AG09309 (cell line): ENCODE measurements around the gene CNPY2.
"Not testable (repeated sequence)": the region's sequence is repeated elsewhere in the genome, so short reads cannot be mapped to it uniquely, and the experiment has no call there.

Experiments used
- DNase-seq: peaks from one replicate; pipeline ENCODE4 v3.0.0-alpha.2; 2010; ENCODE audit warnings: low read depth
- H3K4me3 ChIP-seq: 2 replicates; pipeline ENCODE4 v1.5.1; 2011; ENCODE audit warnings: mild to moderate bottlenecking, low read depth, low read length, moderate library complexity; ENCODE audit not compliant: control insufficient read depth
- TF ChIP-seq, protein P1 (sequence below): IDR thresholded peaks from 2 replicates; pipeline ENCODE4 v1.5.1; 2011; ENCODE audit warnings: mild to moderate bottlenecking, low read depth, low read length, inconsistent platforms; ENCODE audit not compliant: insufficient read depth, control insufficient read depth; ENCODE audit errors: missing control alignments

CNPY2 gene

DNA sequence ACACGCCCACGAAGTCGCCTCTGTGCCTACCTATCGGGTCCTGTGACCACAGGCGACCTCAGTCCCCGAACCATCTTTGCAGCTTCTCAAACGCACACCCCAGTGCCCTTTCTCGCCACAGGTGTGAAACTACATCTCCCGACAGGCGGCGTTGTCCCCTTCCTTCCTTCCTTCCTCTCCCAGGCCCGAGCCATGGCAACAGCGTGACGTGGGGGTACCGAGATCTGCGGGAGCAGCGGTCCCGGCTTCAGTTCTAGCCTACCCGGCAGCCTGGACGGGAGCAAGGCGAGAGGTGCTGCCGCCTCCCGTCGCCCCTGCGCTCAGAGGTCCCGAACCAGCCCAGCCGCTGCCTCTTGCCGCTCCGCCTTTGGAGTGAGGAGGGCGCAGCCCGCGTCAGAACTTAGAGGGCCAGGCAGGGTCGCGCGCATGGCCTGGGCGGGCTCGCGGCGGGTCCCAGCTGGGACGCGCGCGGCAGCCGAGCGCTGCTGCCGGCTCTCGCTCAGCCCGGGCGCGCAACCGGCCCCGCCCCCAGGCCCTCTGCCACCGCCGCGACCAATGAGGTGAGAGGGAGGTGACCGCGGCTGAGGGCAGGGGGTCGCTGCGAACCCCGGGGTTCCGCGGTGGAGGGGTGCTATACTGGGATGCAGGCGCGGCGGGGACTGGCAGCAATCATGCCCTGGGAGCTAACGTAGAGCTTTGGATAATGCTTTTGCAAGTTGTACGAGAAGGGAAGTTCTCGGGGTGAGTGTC is 48.9 kb downstream of the CNPY2 start, which contains the start of gene COQ10A:
Gene COQ10A (plus strand): TSS at position 250 of the 750 bp plus-strand sequence. CDS start 177 bp downstream, at position 427.
- peak; percentile 39 for DNase-seq
- TF ChIP-seq, protein P1, sequence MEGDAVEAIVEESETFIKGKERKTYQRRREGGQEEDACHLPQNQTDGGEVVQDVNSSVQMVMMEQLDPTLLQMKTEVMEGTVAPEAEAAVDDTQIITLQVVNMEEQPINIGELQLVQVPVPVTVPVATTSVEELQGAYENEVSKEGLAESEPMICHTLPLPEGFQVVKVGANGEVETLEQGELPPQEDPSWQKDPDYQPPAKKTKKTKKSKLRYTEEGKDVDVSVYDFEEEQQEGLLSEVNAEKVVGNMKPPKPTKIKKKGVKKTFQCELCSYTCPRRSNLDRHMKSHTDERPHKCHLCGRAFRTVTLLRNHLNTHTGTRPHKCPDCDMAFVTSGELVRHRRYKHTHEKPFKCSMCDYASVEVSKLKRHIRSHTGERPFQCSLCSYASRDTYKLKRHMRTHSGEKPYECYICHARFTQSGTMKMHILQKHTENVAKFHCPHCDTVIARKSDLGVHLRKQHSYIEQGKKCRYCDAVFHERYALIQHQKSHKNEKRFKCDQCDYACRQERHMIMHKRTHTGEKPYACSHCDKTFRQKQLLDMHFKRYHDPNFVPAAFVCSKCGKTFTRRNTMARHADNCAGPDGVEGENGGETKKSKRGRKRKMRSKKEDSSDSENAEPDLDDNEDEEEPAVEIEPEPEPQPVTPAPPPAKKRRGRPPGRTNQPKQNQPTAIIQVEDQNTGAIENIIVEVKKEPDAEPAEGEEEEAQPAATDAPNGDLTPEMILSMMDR = peak; percentile 79
- H3K4me3 ChIP-seq = peak within 1 kb of the TSS; percentile 74

DNA sequence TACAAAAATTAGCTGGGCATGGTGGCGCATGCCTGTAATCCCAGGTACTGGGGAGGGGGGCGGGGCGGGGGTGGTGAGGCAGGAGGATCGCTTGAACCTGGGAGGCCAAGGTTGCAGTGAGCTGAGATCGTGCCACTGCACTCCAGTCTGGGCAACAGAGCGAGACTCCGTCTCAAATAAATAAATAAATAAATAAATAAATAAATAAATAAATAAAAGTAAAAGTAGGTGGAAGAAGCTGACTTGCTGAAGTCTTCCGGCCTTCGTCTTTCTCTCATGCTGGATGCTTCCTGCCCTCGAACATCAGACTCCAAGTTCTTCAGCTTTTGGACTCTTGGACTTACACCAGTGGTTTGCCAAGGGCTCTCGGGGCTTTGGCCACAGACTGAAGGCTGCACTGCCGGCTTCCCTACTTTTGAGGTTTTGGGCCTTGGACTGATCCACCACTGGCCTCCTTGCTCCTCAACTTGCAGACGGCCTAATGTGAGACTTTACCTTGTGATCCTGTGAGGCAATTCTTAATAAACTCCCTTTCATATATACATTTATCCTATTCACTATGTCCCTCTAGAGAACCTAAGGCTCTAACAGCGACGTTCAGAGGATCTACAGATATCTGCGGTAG is 49.6 kb downstream of the CNPY2 start:
- peak overlapping the region; percentile 74 for H3K4me3 ChIP-seq
- not testable (repeated sequence) for DNase-seq

DNA sequence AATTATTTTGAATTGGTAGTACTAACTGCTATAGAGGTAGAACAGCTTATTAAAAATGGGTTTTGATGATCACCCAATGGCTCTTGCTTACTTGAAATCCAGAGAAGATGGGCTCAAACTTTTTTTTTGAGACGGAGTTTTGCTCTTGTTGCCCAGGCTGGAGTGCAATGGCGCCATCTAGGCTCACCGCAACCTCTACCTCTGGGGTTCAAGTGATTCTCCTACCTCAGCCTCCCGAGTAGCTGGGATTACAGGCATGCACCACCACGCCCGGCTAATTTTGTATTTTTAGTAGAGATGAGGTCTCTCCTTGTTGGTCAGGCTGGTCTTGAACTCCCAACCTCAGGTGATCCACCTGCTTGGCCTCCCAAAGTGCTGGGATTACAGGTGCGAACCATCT is 52.8 kb downstream of the CNPY2 start:
- H3K4me3 ChIP-seq, DNase-seq: not testable (repeated sequence)

DNA sequence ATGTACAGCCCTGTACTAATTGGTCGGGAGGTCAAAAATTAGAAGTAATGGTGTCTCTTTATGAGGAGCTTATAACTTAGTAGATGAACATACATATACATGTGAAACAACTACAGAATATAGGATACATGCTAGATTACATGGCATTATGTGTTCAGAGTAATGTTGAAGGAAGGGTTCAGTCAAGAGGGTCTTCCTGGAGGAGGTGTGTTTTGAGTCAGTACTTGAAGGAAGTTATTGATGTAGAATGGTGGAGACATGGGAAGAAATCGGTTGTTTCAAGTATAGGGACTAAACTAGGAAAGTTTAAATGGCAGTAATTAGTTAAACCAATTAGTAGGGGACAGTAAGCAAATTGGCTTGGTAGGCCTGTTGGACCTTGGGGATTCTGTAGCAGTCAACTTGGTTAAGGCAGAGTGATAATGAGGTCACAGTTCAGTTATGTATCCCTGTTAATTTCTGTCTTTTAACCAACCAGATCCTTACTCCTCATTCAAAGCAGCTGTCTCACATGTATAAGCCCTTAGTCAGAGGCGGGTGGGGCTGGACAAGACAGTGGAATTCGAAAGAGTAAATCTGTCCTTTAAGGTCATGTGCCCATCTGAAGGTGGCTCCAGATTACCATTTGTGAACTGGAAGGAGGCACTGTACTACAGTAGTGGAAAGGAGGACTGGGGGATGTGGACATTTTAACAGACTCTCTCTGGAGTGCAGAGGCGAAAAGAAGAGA is 54.1 kb downstream of the CNPY2 start:
- DNase-seq = peak; percentile 55
- TF ChIP-seq, protein P1 = no peak
- no peak overlapping the region for H3K4me3 ChIP-seq

DNA sequence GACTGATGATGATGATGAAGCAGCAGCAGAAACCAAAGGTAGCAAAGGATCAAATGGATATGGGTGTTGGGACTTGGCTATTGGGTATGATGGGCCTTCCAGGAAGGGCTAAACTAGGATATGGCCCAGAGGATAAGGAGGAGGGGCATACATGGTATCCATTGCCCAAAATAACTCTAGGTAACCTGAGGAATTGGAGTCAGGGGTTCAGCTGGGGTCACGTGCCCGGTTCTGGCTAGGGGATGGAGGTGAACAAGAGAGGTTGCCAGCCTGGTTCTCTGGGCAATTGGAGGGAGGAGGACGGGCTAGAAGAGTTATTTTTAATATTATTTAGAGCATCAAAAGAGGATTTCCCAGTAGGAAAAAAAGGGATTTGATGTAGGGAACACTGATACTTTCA is 54.9 kb downstream of the CNPY2 start:
- no peak for DNase-seq
- TF ChIP-seq, protein P1 = no peak
- no peak overlapping the region for H3K4me3 ChIP-seq

DNA sequence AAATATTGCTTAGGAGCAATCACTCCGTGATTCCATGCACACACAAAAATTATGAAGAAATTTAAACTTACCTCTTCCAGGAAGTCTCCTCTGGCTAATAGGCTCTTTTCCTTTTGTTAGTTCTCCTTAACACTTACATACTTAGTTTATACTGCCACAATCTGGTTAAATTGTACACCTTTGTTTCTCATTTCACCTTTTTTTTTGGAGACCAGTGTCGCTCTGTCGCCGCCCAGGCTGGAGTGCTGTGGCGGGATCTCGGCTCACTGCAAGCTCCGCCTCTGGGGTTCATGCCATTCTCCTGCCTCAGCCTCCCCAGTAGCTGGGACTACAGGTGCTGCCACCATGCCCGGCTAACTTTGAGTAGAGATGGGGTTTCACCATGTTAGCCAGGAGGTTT is 55.4 kb downstream of the CNPY2 start:
- TF ChIP-seq, protein P1 = no peak
- DNase-seq = no peak
- H3K4me3 ChIP-seq = no peak overlapping the region
